ENCODE results near the gene KRT79. TPM values are rescaled to one million over a fixed set of nuclear protein-coding genes. Genes with fewer than 3 reads are reported as not detected.

KRT79 gene
- total and polyA plus RNA-seq, 2 of the 8 experiments (the other 6 are each of a cell fraction or from before 2014, with no cell fraction given) = not detected

- TF ChIP-seq ATF3 (IDR thresholded peaks at IDR 0.05; ENCODE audit: insufficient read depth, low read depth, low read length) (no peak), SP1 (IDR thresholded peaks at IDR 0.05; ENCODE audit: low read depth, low read length) (no peak)
Measured at GRCh38 chr12:52824741-52825410, 9.2 kb downstream of the KRT79 start (continued).

Data from H1 (cell line).